Left ventricle myocardium inferior (tissue), 1 donor: Measurements from ENCODE around the gene CHRNB1. TPM values are rescaled to one million over a fixed set of nuclear protein-coding genes. Genes with fewer than 3 reads are reported as not detected.

Experiments used
- DNase-seq: peaks from one replicate; pipeline ENCODE4 v3.0.0-alpha.2; 2020
- H3K27ac ChIP-seq: fragments of 200-600 bp; replicated peaks from 2 replicates; pipeline ENCODE4 v1.8.0; 2021
- H3K27me3 ChIP-seq: fragments of 200-600 bp; 2 replicates; pipeline ENCODE4 v1.8.0; 2021; ENCODE audit warnings: low read depth
- H3K36me3 ChIP-seq: fragments of 200-600 bp; 2 replicates; pipeline ENCODE4 v1.8.0; 2021
- H3K4me1 ChIP-seq: fragments of 200-600 bp; 2 replicates; pipeline ENCODE4 v1.8.0; 2021
- H3K4me3 ChIP-seq: fragments of 200-600 bp; 2 replicates; pipeline ENCODE4 v1.8.0; 2021; ENCODE audit warnings: mild to moderate bottlenecking, moderate library complexity
- H3K9me3 ChIP-seq: fragments of 200-600 bp; replicated peaks from 2 replicates; pipeline ENCODE4 v1.8.0; 2021
- CTCF ChIP-seq: fragments of 200-600 bp; IDR thresholded peaks from 2 replicates; pipeline ENCODE4 v1.8.0; 2021; ENCODE audit warnings: antibody characterized with exemption, mild to moderate bottlenecking, borderline replicate concordance
- intact Hi-C: fragments of 100-400 bp; cut with micrococcal nuclease; formaldehyde crosslinking; loops from one replicate; pipeline ENCODE4 v1.11.0; 2022
- total RNA-seq: library from RNA; stranded (reverse); fragmentation: NEBNext Ultra II Directional; extraction: Animal tissue kit (Norgen Biotek cat#: 25700); gene quantifications from one replicate; pipeline ENCODE4 v1.2.1, GENCODE V29; 2021
- donor health status: DM: no; HTN: yes; CAD: no; lungs with severe emphysema.

CHRNB1 gene
- total RNA-seq, 1 donor from 2014 or later = 8.7 TPM

DNA sequence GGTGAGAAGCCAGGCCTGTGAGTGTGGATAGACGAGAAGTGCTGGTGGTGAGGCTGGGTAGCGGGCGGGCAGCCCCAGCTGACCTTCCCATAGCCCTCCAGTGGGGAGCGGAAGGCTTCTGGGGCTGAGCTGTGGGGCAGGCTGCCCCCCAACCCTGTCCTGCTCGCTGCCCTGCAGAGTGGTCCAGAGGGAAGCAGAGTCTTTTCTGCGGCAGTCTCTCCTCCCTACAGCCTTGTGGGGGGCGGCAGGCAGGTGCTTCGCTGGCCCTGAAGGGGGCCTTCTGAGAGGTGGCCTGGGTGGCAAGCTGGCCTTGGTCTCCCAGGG is 33.5 kb upstream of the CHRNB1 start:
- Histone ChIP-seq H3K27me3 (no peaks in the 10 kb centered on the region), H3K9me3 (no peaks in the 10 kb centered on the region), H3K4me1 (no peaks in the 10 kb centered on the region), H3K4me3 (no peak overlapping the region), H3K27ac (no peak overlapping the region), H3K36me3 (no peaks in the 10 kb centered on the region)
- intact Hi-C loops = no loop called here
- no peak for DNase-seq
- TF ChIP-seq CTCF = no peak

DNA sequence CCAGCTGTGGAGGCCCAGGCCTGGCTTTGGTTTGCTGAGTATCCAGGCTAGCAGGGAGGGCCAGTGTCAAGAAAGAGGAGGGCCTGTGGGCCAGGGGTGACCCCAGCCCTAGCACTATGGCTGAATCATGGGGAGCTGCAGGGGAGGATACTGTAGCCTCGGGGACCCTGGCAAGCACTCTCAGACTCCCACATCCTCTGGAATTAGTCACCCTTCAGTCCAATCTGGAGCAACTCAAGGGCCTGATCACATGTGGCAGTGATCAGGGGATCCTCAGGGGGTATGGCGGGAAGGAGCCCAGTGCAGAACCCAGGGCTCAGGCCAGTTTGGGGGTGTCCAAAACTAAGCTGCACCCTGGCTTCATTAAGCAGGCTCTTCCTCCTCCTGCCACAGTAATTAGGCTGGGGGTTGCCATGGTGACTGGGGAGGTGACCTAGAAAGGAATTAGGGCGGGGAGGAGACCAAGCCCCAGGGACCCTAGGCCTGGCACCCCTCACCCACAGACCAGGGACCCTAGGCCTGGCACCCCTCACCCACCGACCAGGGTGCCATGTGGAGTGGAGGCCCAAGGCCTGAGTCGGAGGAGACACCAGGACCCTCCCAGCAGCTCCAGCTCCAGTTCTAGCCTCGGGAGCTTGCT is 31.4 kb upstream of the CHRNB1 start:
- no peaks in the 10 kb centered on the region for H3K4me1 ChIP-seq
- DNase-seq = no peak
- H3K27me3 ChIP-seq = no peaks in the 10 kb centered on the region
- intact Hi-C loops = no loop called here
- H3K36me3 ChIP-seq = no peaks in the 10 kb centered on the region
- no peaks in the 10 kb centered on the region for H3K9me3 ChIP-seq
- TF ChIP-seq CTCF = no peak
- H3K27ac ChIP-seq = no peak overlapping the region
- H3K4me3 ChIP-seq = no peak overlapping the region

DNA sequence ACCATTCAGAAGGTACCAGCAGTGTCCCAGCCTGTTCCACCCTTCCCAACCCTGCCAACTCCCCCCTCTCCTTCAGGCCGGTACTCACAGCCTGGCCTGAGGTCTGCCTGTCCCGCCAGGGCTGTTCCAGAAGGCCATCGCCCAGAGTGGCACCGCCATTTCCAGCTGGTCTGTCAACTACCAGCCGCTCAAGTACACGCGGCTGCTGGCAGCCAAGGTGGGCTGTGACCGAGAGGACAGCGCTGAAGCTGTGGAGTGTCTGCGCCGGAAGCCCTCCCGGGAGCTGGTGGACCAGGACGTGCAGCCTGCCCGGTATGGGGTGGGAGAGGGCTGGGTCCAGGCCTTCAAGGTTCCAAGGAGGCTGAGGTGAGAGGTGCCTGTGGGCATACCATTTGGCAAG is 30.0 kb upstream of the CHRNB1 start:
- Histone ChIP-seq H3K4me3 (no peak overlapping the region), H3K9me3 (no peaks in the 10 kb centered on the region), H3K36me3 (no peaks in the 10 kb centered on the region), H3K27me3 (no peaks in the 10 kb centered on the region), H3K4me1 (no peaks in the 10 kb centered on the region), H3K27ac (no peak overlapping the region)
- intact Hi-C loops = no loop called here
- no peak for TF ChIP-seq CTCF
- no peak for DNase-seq

DNA sequence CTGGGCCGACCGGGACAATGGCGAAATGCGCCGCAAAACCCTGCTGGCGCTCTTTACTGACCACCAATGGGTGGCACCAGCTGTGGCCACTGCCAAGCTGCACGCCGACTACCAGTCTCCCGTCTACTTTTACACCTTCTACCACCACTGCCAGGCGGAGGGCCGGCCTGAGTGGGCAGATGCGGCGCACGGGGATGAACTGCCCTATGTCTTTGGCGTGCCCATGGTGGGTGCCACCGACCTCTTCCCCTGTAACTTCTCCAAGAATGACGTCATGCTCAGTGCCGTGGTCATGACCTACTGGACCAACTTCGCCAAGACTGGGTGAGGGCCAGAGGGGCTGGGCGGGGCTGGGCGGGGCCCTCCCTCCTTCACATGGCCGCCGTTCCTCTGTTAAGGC is 29.1 kb upstream of the CHRNB1 start:
- H3K4me1 ChIP-seq = no peaks in the 10 kb centered on the region
- intact Hi-C loops = no loop called here
- no peaks in the 10 kb centered on the region for H3K9me3 ChIP-seq
- TF ChIP-seq CTCF = no peak
- no peaks in the 10 kb centered on the region for H3K27me3 ChIP-seq
- no peaks in the 10 kb centered on the region for H3K36me3 ChIP-seq
- no peak for DNase-seq
- no peak overlapping the region for H3K27ac ChIP-seq
- H3K4me3 ChIP-seq = no peak overlapping the region

GRCh38 chr17:7416323-7416722 is 28.5 kb upstream of the CHRNB1 start:
- Histone ChIP-seq H3K27me3 (no peaks in the 10 kb centered on the region), H3K4me3 (no peak overlapping the region), H3K4me1 (no peaks in the 10 kb centered on the region), H3K27ac (no peak overlapping the region), H3K9me3 (no peaks in the 10 kb centered on the region), H3K36me3 (no peaks in the 10 kb centered on the region)
- no peak for DNase-seq
- no peak for TF ChIP-seq CTCF
- intact Hi-C loops = no loop called here
